ENCODE measurements around the gene COL19A1. TPM values are rescaled to one million over a fixed set of nuclear protein-coding genes. Genes with fewer than 3 reads are reported as not detected.
"Not testable (repeated sequence)": the region's sequence is repeated elsewhere in the genome, so short reads cannot be mapped to it uniquely, and the experiment has no call there.

The COL19A1 gene
- total RNA-seq, 1 donor from 2014 or later: not detected

GRCh38 chr6:69953491-69953890 lies 87.1 kb downstream of the COL19A1 start:
- no peak for DNase-seq (ENCODE audit: extremely low read depth, low read depth, low spot score)

GRCh38 chr6:69954733-69955132 lies 88.4 kb downstream of the COL19A1 start:
- no peak for DNase-seq (ENCODE audit: extremely low read depth, low read depth, low spot score)

- no peak for DNase-seq (ENCODE audit: extremely low read depth, low read depth, low spot score)
These were observed 91.7 kb downstream of the COL19A1 start for GRCh38 chr6:69957985-69958559.

GRCh38 chr6:69958978-69959377 lies 92.6 kb downstream of the COL19A1 start:
- DNase-seq (ENCODE audit: extremely low read depth, low read depth, low spot score): no peak

- DNase-seq (ENCODE audit: extremely low read depth, low read depth, low spot score): not testable (repeated sequence)
These were observed 99.6 kb downstream of the COL19A1 start for GRCh38 chr6:69965974-69966373.

- no peak for DNase-seq (ENCODE audit: extremely low read depth, low read depth, low spot score)
These were observed 106.8 kb downstream of the COL19A1 start for GRCh38 chr6:69973138-69973537.

- DNase-seq (ENCODE audit: extremely low read depth, low read depth, low spot score): no peak
These were observed 107.4 kb downstream of the COL19A1 start for GRCh38 chr6:69973763-69974162.

GRCh38 chr6:69974193-69974592 lies 107.8 kb downstream of the COL19A1 start:
- no peak for DNase-seq (ENCODE audit: extremely low read depth, low read depth, low spot score)

- no peak for DNase-seq (ENCODE audit: extremely low read depth, low read depth, low spot score)
These were observed 110.3 kb downstream of the COL19A1 start for GRCh38 chr6:69976591-69977090.

- DNase-seq (ENCODE audit: extremely low read depth, low read depth, low spot score): no peak
These were observed 114.3 kb downstream of the COL19A1 start for GRCh38 chr6:69980624-69981023.

GRCh38 chr6:69984506-69984905 lies 118.2 kb downstream of the COL19A1 start:
- no peak for DNase-seq (ENCODE audit: extremely low read depth, low read depth, low spot score)

- DNase-seq (ENCODE audit: extremely low read depth, low read depth, low spot score): no peak
These were observed 118.8 kb downstream of the COL19A1 start for GRCh38 chr6:69985180-69985579.

- no peak for DNase-seq (ENCODE audit: extremely low read depth, low read depth, low spot score)
These were observed 121.2 kb downstream of the COL19A1 start for GRCh38 chr6:69987550-69987949.

GRCh38 chr6:69988458-69989126 lies 122.2 kb downstream of the COL19A1 start:
- no peak for DNase-seq (ENCODE audit: extremely low read depth, low read depth, low spot score)

- no peak for DNase-seq (ENCODE audit: extremely low read depth, low read depth, low spot score)
These were observed 127.9 kb downstream of the COL19A1 start for GRCh38 chr6:69994251-69994650.

GRCh38 chr6:70008189-70008588 lies 141.8 kb downstream of the COL19A1 start:
- no peak for DNase-seq (ENCODE audit: extremely low read depth, low read depth, low spot score)

- not testable (repeated sequence) for DNase-seq (ENCODE audit: extremely low read depth, low read depth, low spot score)
These were observed 144.0 kb downstream of the COL19A1 start for GRCh38 chr6:70010339-70010738.

GRCh38 chr6:70023201-70023600 lies 156.8 kb downstream of the COL19A1 start:
- not testable (repeated sequence) for DNase-seq (ENCODE audit: extremely low read depth, low read depth, low spot score)

- DNase-seq (ENCODE audit: extremely low read depth, low read depth, low spot score): no peak
These were observed 161.9 kb downstream of the COL19A1 start for GRCh38 chr6:70028246-70028645.

- no peak for DNase-seq (ENCODE audit: extremely low read depth, low read depth, low spot score)
These were observed 162.6 kb downstream of the COL19A1 start for GRCh38 chr6:70028926-70029325.

GRCh38 chr6:70033781-70034180 lies 167.4 kb downstream of the COL19A1 start:
- DNase-seq (ENCODE audit: extremely low read depth, low read depth, low spot score): no peak

GRCh38 chr6:70037445-70037844 lies 171.1 kb downstream of the COL19A1 start:
- no peak for DNase-seq (ENCODE audit: extremely low read depth, low read depth, low spot score)

Data from glomerular endothelial cell (primary cell).